ENCODE data around the gene MTHFSD. TPM values are rescaled to one million over a fixed set of nuclear protein-coding genes. Genes with fewer than 3 reads are reported as not detected.

Gene MTHFSD
- total RNA-seq, 4 donors from 2014 or later = 22.7 to 40.8 (median 25.4) TPM

GRCh38 chr16:86578061-86578599, 23.1 kb upstream of the MTHFSD start, which contains the start of gene FOXL1:
FOXL1 (plus strand) TSS chr16:86578549; CDS start chr16:86578724, 175 bp downstream.
- H3K27ac ChIP-seq = peak within 1 kb of the TSS; percentile 32 to 92 (median 77)
- H3K27me3 ChIP-seq = peaks cover 0 to 78% of the 10 kb centered on the region in 2 donors
- WGBS, 2 donors = 45 to 52% methylated on average over 13 of the region's 13 CpGs
- TF ChIP-seq POLR2A (IDR thresholded peaks at IDR 0.05) = no peak
- TF ChIP-seq CTCF (IDR thresholded peaks at IDR 0.05) = no peak
- peak in 1 of 2 donors; percentile 34 for TF ChIP-seq EP300 (IDR thresholded peaks at IDR 0.05)
- H3K9me3 ChIP-seq = no peaks in the 10 kb centered on the region
- peaks cover 0 to 70% (median 20%) of the 10 kb centered on the region in 4 donors for H3K4me1 ChIP-seq
- peak in 1 of 2 donors; percentile 54 for DNase-seq (ENCODE audit: low spot score in 2 of 2)
- peak within 1 kb of the TSS; percentile 20 to 52 (median 26) for H3K4me3 ChIP-seq
- H3K36me3 ChIP-seq = no peaks in the 10 kb centered on the region

GRCh38 chr16:86577314-86577971, 22.4 kb upstream of the MTHFSD start:
- Histone ChIP-seq H3K27me3 (peaks cover 0 to 81% of the 10 kb centered on the region in 2 donors), H3K4me1 (peaks cover 0 to 76% (median 20%) of the 10 kb centered on the region in 4 donors), H3K4me3 (peak overlapping the region in 2 of 4 donors; percentile 20 to 52), H3K36me3 (no peaks in the 10 kb centered on the region), H3K27ac (peak overlapping the region; percentile 32 to 92 (median 75)), H3K9me3 (no peaks in the 10 kb centered on the region)
- no peak for TF ChIP-seq CTCF (IDR thresholded peaks at IDR 0.05)
- TF ChIP-seq EP300 (IDR thresholded peaks at IDR 0.05) = no peak
- no peak for TF ChIP-seq POLR2A (IDR thresholded peaks at IDR 0.05)
- WGBS, 2 donors = 42 to 58% methylated on average over 12 of the region's 12 CpGs
- DNase-seq (ENCODE audit: low spot score in 2 of 2) = no peak

GRCh38 chr16:86576591-86577313, 21.7 kb upstream of the MTHFSD start:
- peak overlapping the region; percentile 8 to 92 (median 75) for H3K27ac ChIP-seq
- H3K4me1 ChIP-seq = peaks cover 0 to 76% (median 20%) of the 10 kb centered on the region in 4 donors
- H3K36me3 ChIP-seq = no peaks in the 10 kb centered on the region
- WGBS, 2 donors = 17% methylated on average over 33 of the region's 33 CpGs
- no peak for DNase-seq (ENCODE audit: low spot score in 2 of 2)
- H3K9me3 ChIP-seq = no peaks in the 10 kb centered on the region
- peak overlapping the region; percentile 20 to 52 (median 44) for H3K4me3 ChIP-seq
- no peak for TF ChIP-seq EP300 (IDR thresholded peaks at IDR 0.05)
- TF ChIP-seq CTCF (IDR thresholded peaks at IDR 0.05) = no peak
- TF ChIP-seq POLR2A (IDR thresholded peaks at IDR 0.05) = no peak
- H3K27me3 ChIP-seq = peaks cover 0 to 88% of the 10 kb centered on the region in 2 donors

- Histone ChIP-seq H3K27me3 (peaks cover 0 to 96% of the 10 kb centered on the region in 2 donors), H3K9me3 (no peaks in the 10 kb centered on the region), H3K4me3 (peak overlapping the region; percentile 20 to 52 (median 44)), H3K27ac (peak overlapping the region; percentile 8 to 92 (median 75)), H3K36me3 (no peaks in the 10 kb centered on the region), H3K4me1 (peaks cover 0 to 76% (median 20%) of the 10 kb centered on the region in 4 donors)
- DNase-seq (ENCODE audit: low spot score in 2 of 2) = peak; percentile 86 to 90
- TF ChIP-seq POLR2A (IDR thresholded peaks at IDR 0.05) (peak; percentile 70 to 80), EP300 (IDR thresholded peaks at IDR 0.05) (peak in 1 of 2 donors; percentile 83), CTCF (IDR thresholded peaks at IDR 0.05) (peak; percentile 47 to 73 (median 56))
- WGBS, 2 donors = 1 to 2% methylated on average over 48 to 51 of the region's 54 CpGs
These were observed 20.9 kb upstream of the MTHFSD start for GRCh38 chr16:86575754-86576557.

All from tibial nerve (tissue), 4 donors.